Renal cortex interstitium (tissue), 11 donors: Measurements from ENCODE around the gene ERBB4. TPM values are rescaled to one million over a fixed set of nuclear protein-coding genes. Genes with fewer than 3 reads are reported as not detected.
"Not testable (repeated sequence)": the region's sequence is repeated elsewhere in the genome, so short reads cannot be mapped to it uniquely, and the experiment has no call there.

Source experiments
- DNase-seq, 11 donors: peaks; one replicate each; pipeline ENCODE4 v3.0.0-alpha.2; 2013; ENCODE audit warnings: low read depth in 9 of 11, low spot score in 4 of 11; ENCODE audit errors: extremely low read depth in 1 of 11
- polyA plus RNA-seq, 3 donors: library from polyadenylated mRNA; unstranded; fragments of 120-200 nt; gene quantifications; one replicate each; pipeline ENCODE4 v1.2.1, GENCODE V29; 2013; ENCODE audit not compliant: insufficient read length in 3 of 3

The ERBB4 gene
- polyA plus RNA-seq, 3 donors, result 42.3 to 56.6 (median 54.7) TPM

DNA sequence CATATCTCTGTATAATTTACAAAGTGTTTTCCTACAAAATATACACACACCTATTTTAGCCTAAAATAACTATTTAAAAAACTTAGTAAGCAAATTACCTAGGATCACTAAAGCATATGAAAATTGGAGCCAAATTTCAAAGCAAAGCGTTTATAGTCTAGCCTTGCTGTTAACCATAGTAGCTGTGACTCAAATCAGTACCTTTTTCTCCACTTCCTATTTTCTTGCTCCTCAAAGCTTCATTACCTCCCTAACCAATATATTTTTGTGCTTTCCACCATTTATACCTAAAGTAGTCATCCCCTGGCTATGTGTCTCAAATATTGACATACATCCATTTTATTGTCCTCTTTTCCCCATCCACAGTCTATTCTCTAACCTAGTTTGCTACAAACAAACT, 73.1 kb downstream of the ERBB4 start:
- DNase-seq, result no peak

DNA sequence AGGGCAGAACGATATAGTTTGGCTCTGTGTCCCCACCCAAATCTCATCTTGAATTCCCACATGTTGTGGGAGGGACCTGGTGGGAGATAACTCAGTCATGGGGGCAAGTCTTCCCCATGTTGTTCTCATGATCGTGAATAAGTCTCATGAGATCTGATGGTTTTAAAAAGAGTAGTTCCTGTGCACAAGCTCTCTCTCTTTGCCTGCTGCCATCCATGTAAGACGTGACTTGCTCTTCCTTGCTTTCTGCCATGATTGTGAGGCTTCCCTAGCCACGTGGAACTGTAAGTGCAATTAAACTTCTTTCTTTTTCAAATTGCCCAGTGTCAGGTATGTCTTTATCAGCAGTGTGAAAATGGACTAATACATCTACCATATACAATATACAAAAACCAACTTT, 76.9 kb downstream of the ERBB4 start:
- DNase-seq, result not testable (repeated sequence)

DNA sequence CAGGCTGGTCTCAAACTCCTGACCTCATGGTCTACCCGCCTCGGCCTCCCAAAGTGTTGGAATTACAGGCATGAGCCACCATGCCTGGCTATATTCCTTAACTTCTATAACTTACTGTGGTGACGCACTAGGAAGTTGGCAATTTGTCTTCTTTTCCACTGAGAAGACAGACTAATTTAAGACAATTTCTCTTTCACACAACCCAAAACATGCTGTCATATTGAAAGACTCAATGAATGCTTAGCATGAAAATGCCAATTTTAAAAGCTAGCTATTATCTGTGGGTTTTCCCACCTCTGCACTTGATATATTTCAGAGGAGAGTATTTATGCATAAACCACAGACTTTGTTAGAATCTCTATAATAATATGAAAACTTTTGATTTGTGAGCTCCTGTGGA, 84.5 kb downstream of the ERBB4 start:
- no peak for DNase-seq

DNA sequence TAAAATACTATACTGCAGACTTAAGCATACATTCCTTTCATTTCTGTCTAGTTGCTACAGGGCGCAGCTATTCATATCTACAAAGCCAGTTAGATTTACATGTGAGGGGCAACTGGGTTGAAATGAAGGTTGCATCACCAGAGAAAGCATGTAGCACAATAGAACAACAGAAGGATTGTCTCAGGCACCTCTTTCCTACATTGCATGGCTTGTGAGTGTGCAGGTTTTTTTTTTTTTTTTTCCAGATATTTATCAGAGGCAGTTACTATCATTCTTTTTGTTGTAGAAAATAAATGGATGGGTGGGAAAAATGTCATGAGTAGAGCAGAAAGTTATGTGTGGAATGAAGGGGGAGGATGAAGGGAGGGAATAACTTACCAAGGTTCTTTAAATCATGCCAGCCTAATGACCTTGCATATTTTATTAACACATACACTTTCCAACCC, 86.8 kb downstream of the ERBB4 start:
- DNase-seq, result peak in 10 of 11 donors; percentile 15 to 70 (median 37)

DNA sequence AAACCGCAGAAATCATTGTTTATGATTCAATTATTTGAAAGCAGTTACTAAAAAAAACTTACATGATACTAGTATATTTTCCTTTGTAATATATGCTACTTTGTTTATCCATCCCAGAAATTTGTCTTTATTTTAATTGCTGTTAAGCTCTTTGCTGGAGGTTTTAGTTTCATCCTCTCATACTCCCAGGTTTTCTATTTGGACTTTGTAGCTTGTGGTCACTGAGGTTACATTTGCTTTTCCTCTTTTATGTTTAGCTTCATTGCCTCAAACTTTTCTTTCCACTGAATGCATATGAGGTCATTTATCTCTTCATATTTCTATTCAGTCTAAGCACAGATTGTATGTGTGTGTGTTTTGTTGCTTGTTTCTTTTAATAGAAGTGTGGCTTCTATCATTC, 89.9 kb downstream of the ERBB4 start:
- DNase-seq, result peak in 2 of 11 donors; percentile 5 to 16

DNA sequence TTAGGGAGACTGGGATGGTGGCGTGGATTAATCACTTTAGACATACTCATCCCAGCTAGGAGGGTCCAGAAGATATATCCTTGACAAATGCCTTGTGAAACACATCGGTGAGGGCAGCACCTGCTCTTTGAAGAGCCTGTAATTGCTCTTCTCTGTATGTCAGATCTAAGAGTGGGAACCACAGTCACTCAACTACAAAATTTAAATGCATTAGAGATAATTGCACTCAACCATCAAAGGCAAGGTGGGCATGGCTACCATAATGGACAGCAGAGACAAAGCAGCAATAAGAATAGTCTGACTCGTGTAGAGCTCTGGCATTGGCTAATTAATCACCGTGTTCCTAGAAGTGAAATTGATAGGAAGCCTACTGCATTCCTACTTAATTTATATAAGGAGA, 96.8 kb downstream of the ERBB4 start:
- no peak for DNase-seq

DNA sequence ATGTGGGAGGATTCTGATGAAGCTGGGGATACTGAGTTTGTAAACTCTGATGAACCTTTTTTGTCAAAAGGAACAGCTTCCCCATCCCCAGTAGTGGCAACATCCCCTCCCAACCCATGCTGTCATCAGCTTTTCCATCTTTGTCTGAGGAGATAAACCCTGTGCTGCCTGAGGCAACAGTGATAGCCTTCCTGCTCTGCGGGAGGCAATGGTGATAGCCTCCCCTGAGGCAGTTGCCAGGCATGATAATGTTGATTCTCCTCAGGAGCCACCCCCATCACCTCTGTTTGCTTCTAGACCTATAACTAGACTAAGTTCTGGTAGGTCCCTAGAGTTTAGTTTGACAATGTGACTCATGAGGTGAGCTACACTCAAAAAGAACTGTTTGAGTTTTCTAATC, 97.5 kb downstream of the ERBB4 start:
- DNase-seq, result no peak

DNA sequence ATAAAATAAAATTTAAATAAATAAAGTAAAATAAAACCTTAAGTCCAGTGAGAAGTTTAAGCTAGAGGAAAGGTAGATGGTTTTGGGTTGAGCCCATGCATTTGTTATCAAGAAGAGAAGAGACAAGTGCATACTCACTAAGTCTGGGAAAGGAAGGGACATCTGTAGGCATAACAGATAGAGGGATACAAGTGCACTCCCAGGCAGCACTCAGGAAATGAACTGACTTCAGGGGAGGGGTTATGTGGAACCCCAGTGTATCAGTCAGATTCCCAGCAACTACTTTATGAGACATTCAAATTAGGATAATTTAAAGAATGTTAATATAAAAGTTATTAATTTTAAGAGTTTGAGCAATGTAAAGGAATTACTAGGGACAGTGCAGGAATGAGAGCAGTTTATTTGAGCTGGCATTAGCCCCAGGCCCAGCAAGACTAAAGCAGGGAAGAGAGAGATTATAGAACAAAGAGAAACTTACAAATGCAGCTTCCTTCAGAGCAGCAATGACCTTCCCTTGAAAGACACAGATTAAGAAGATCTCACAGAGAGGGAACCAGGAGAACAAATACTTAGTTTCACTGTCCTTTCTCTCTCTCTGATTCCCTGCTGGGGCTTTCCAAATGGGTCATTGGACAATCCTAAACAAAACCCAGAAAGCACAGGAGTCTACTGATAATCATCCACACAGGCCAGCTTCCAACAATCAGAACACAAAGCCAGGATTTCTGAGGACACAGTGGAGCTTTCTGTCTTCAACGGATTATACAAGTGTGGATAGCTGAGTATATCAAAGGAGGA, 109.7 kb downstream of the ERBB4 start:
- DNase-seq, result no peak

DNA sequence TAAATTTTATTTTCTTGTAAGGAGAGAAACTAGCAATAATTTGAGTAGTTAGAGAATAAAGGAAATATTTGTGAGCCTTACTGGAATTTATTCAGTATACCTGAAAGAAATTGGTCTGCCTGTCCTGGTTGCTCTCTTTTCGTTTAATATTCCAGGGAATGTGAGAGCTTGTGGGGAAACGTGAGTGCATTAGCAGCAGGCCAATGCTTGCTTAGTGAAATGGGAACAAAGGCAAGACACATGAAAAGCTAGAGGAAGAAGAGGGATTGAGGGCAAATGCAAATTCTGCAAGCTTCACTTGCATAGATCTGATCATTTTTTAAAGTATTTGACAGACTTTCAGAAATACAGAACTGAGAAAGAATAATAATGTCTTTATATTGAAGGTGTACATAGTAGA, 111.0 kb downstream of the ERBB4 start:
- DNase-seq, result no peak

DNA sequence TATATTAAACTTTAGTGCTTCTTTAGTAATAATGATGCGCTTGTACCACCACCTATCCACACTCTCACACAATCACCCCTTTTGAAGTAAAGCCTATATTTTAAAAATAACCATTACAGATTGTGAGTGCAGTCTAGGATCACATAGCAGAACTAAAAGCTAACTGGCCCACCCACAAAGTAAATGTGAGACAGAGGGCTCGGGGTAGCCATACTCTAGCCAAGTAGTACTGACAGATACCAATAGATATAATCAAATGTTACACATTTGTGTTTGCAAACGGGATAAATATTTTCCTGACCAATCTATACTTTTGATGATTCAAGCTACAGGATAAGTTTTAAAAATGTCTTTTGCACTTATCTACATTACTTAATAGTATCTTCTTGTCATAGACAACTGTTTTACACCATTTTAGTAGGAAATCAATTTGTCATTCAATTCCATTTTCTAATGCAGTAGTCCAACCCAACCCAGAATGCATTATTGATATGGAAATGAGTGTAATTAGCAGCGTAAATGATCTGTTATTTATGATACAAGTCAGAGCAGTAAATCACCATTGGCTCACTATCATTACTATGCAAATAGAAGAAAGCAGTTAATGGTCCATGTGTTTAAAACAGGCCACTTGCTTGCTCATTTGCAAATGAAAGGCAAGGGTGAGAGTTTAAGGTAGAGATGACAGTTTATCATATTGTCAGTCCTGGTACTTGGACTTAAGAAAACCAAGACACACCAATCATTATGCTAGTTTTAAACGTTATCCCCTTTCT, 111.8 kb downstream of the ERBB4 start:
- no peak for DNase-seq

DNA sequence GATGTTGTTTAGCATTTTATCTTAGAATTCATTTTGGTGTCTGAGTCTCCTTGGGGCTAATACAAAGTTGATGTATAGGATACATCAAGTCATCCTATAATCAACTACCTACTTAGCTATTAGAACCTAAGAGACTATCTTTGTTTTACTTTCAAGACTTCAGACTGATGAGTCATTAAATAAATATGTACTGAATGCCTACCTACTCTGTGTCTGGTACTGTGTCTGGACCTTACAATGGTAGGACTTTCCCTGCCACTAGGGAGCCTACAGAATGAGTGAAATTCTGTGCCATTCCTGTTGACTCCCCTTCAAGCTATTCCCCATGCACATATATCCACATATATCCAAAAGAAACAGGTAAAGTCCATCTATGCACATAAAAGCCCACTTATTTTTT, 114.5 kb downstream of the ERBB4 start:
- no peak for DNase-seq

DNA sequence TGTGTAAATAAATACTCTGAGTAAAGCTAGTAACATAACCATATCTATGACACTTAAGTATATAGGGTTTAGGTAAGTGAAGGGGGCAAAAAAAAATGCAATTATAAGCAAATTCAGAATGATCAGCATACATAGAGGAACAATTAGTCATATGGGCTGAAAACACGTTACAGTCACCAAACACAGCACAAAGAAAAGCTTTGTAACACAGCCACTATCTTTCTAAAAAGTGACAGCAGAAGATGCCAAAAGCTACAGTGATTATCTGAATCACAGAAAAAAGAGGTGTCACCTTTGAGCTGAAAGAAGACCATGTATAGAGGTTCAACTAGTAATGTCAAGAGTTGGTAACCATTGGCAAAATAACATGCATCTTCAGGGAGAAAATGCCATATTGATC, 115.5 kb downstream of the ERBB4 start:
- no peak for DNase-seq

DNA sequence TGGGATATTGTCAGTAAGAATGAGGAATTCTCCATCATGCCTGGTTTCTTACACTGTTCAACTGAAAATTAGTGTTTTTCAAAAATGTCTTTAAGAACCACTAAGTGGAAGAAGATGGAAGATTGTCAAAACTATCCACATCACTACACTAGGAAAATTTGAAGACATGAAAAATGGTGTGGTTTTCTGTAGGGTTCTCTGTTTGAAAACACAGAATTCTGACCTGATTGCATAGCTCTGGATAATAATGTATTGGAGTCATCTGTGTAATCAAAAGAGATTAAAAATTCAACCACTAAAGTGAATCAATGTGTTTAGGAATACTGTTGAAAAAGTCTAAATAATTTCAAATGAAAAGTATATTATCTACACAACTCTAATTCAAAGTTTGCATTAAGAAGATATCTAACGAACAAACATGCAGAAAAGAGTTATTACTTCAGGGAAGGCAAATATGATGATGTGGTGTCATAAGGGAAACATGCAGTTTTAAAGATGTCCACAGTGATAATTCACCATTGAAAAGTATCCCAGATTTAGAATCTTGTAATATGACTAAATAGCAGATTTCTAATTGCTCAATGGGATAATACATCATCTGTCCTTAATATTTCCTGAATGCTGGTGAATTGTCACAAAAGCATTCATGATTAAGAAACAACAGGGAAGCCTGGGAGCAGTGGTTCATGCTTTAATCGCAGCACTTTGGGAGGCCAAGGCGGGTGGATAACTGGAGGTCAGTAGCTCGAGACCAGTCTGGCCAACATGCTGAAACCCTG, 116.9 kb downstream of the ERBB4 start:
- DNase-seq, result no peak

DNA sequence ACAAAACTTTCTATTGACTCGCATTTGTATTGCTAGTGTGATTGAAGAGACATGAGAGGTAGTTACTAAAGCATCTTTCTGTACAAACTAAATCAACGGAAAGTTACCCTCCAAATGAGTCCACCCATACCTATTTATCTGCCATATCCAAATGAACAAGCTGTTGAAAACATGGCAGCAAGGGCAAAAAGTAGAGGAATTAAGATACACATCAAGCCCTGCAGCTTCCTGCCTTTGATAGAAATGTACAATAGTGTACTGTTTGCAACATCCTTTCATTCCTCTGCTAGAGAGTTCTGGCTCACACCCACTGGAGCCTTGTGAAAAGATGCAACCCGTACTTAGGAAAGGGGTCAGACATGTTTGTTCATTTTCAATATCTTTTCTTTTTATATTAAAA, 122.5 kb downstream of the ERBB4 start:
- DNase-seq, result no peak

DNA sequence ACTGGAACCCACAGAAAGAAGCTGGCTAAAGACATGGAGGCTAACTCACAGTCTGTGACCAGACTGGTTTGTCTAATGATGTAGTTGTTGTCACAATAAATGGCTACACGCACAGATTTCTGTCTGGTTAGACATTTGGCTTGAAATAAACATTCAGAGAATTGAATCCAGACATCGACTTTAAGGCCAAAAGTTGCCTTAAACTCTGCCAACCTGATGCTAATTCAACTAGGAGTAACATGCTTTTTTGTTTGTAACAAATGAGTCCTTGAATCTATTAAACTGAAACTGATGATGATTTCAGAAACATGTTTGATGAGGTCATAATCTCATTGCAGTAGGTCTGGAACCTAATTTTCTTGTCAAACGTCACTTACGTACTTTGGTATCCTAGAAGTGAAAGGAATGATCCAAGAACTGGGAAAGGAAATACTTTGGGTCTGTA, 123.8 kb downstream of the ERBB4 start:
- DNase-seq, result no peak

DNA sequence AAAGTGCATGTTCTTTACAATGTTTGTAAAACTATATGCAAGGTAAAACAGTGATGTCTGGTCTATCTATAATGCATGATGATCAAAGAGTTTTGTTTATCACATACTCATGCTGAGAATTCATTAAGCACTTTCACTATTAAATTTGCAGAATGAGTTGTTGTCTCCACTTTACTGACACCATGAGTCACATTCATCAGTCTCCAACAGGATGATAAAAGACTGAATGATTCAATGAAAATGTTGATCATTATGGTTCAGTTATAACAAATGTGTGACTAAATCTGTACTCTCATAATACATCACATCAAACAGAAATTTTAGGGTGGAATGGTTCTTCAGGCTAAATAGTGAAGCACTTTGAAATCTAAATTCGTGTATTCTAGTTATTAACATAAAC, 129.0 kb downstream of the ERBB4 start:
- no peak for DNase-seq

DNA sequence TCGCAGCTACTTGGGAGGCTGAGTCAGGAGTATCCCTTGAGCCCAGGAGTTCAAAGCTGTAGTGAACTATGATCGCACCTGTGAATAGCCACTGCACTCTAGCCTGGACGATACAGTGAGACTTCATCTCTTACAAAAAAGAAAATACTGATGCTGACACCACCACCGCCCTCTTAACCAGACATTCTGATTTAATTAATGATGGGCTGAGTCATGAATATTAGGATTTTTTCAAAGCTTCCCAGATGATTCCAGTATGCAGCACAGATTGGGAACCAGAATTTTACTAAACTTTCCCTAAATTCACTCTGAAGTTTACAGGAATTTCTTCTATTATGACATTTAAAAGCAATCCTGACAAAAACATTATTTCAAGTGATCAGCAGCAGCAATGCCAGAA, 130.1 kb downstream of the ERBB4 start:
- DNase-seq, result no peak

DNA sequence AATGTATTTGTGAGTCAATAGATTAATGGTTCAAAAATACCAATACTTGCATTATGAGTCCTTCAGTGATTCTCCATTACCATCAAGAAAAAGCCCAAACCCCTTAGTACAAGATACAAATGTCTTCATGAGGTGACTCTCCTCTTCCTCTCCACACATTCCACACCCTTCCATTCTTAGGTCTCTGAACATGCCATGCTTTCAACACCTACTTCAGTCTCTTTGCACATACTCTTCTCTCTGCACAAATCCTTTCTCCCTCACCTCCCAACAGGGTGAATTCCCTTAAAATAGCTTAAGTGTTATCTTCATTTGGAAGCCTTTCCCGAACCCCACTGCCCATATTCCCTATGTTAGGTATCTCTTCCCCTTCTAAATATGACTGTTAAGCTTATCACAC, 131.9 kb downstream of the ERBB4 start:
- DNase-seq, result no peak

DNA sequence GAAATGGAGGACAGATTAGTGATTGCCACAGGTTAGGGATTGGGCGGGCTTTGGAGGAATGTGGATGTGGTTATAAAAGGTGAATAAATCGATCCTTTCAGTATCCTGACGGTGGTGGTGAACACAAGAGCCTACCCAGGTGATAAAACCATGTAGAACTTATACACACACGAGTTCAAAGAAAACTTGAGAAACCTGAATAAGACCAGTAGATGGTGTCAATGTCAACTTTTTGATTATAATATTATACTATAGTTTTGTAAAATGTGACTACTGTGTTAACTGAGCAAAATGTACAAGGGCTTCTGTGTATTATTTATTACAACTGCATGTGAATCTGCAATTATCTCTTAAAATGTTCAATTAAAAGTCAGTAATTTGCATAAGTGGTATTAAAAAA, 136.3 kb downstream of the ERBB4 start:
- no peak for DNase-seq

DNA sequence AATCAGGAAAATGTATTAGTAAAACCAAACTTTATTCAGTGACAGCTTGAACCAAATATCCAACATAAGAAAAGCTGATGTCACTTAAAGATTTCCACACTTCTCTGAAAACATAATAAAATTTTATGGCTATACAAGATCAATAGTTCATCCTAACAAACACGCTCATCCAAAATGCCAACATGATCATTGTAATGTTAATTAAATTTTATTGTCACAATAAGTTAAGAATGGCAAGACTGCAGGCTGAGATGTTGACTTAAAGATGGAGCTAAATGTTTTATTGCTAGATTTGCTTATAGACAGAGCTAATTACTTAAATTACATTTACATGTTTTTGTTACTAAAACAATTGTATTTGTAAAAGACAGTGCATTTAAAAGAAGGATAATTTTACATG, 140.3 kb downstream of the ERBB4 start:
- no peak for DNase-seq
